GM23248 (cell line): ENCODE results near the gene ERN2. TPM values are rescaled to one million over a fixed set of nuclear protein-coding genes. Genes with fewer than 3 reads are reported as not detected.

ENCODE experiments used
- DNase-seq: peaks from one replicate; pipeline ENCODE4 v3.0.0-alpha.2; 2015
- H2AFZ ChIP-seq: fragments of 200-600 bp; sonication (generic); 2 replicates; pipeline ENCODE4 v1.6.1; 2016; ENCODE audit warnings: antibody characterized with exemption
- H3F3A ChIP-seq: fragments of 200-600 bp; sonication (generic); 2 replicates; pipeline ENCODE4 v1.6.1; 2016; ENCODE audit warnings: mild to moderate bottlenecking, antibody characterized with exemption, mixed run types; ENCODE audit not compliant: insufficient read depth
- H3K27ac ChIP-seq: fragments of 200-600 bp; sonication (generic); 2 replicates; pipeline ENCODE4 v1.5.1; 2016; ENCODE audit warnings: mild to moderate bottlenecking
- H3K27me3 ChIP-seq: fragments of 200-600 bp; sonication (generic); replicated peaks from 2 replicates; pipeline ENCODE4 v1.6.1; 2016; ENCODE audit warnings: mild to moderate bottlenecking; ENCODE audit not compliant: insufficient read depth
- H3K36me3 ChIP-seq: fragments of 200-600 bp; sonication (generic); 2 replicates; pipeline ENCODE4 v1.6.1; 2016; ENCODE audit warnings: low read depth, mild to moderate bottlenecking
- H3K4me1 ChIP-seq: fragments of 200-600 bp; sonication (generic); 2 replicates; pipeline ENCODE4 v1.6.1; 2016; ENCODE audit warnings: mild to moderate bottlenecking; ENCODE audit not compliant: insufficient read depth
- H3K4me2 ChIP-seq: fragments of 200-600 bp; sonication (generic); one replicate; pipeline ENCODE4 v1.6.1; 2016; ENCODE audit warnings: mild to moderate bottlenecking; ENCODE audit not compliant: unreplicated experiment
- H3K4me3 ChIP-seq: fragments of 200-600 bp; sonication (generic); 2 replicates; pipeline ENCODE4 v1.5.1; 2016; ENCODE audit warnings: mild to moderate bottlenecking
- H3K79me2 ChIP-seq: fragments of 200-600 bp; sonication (generic); 2 replicates; pipeline ENCODE4 v1.6.1; 2016; ENCODE audit warnings: mild to moderate bottlenecking; ENCODE audit not compliant: insufficient read depth
- H3K9ac ChIP-seq: fragments of 200-600 bp; sonication (generic); 2 replicates; pipeline ENCODE4 v1.6.1; 2016; ENCODE audit warnings: mild to moderate bottlenecking
- H3K9me2 ChIP-seq: fragments of 200-600 bp; sonication (generic); 2 replicates; pipeline ENCODE4 v1.6.1; 2016; ENCODE audit warnings: mixed run types, mild to moderate bottlenecking, moderate library complexity; ENCODE audit not compliant: insufficient read depth
- H3K9me3 ChIP-seq: fragments of 200-600 bp; sonication (generic); one replicate; pipeline ENCODE4 v1.6.1; 2017; ENCODE audit warnings: low read depth
- H4K20me1 ChIP-seq: fragments of 200-600 bp; sonication (generic); 2 replicates; pipeline ENCODE4 v1.6.0; 2016; ENCODE audit not compliant: insufficient read depth
- EZH2 ChIP-seq: fragments of 200-600 bp; sonication (generic); IDR thresholded peaks from 2 replicates; pipeline ENCODE4 v1.6.1; 2018; ENCODE audit warnings: antibody characterized with exemption, mild to moderate bottlenecking; ENCODE audit not compliant: insufficient read depth, poor library complexity, severe bottlenecking
- EZH2phosphoT487 ChIP-seq: fragments of 200-600 bp; sonication (generic); IDR thresholded peaks from 2 replicates; pipeline ENCODE4 v1.6.1; 2018; ENCODE audit warnings: antibody characterized with exemption, moderate library complexity, mild to moderate bottlenecking, low read depth; ENCODE audit not compliant: insufficient read depth
- WGBS, 2 experiments: methylation state at CpG; one replicate each; pipeline ENCODE4 v1.1.6; 2015 to 2017; ENCODE audit warnings: low lambda C conversion rate in 2 of 2, low coverage in 1 of 2; ENCODE audit errors: missing lambda C conversion rate in 2 of 2; 5-methylcytosine and 5-hydroxymethylcytosine counted together
- in situ Hi-C: fragments of 300-500 bp; cut with MboI; formaldehyde crosslinking; loops from 2 replicates; pipeline ENCODE4 v1.15.0; 2020
- polyA plus RNA-seq: library from polyadenylated mRNA; unstranded; fragments of >200 nt; fragmentation: Nextera tagmentation; extraction: Ambion mirVana; gene quantifications from 2 replicates; pipeline ENCODE4 v1.2.1, GENCODE V29; 2016
- total RNA-seq: library from RNA; depleted of rRNA; stranded (reverse); fragments of >200 nt; shearing (Covaris generic); gene quantifications from 2 replicates; pipeline ENCODE4 v1.2.3, GENCODE V29; 2014

Gene ERN2
- total and polyA plus RNA-seq, 2 experiments from 2014 or later: not detected

- no peak for TF ChIP-seq EZH2
- no peak for TF ChIP-seq EZH2phosphoT487
- Histone ChIP-seq H3K79me2 (peaks cover 64% of the 10 kb centered on the region), H3K36me3 (peaks cover 18% of the 10 kb centered on the region), H2AFZ (no peak overlapping the region), H3K27ac (no peak overlapping the region), H3K4me3 (no peak overlapping the region), H3K4me1 (peaks cover 18% of the 10 kb centered on the region; the same call in 1 of the 2 replicates), H4K20me1 (no peaks in the 10 kb centered on the region), H3K4me2 (no peak overlapping the region), H3K9me2 (no peaks in the 10 kb centered on the region), H3K9ac (no peak overlapping the region), H3F3A (no peaks in the 10 kb centered on the region; the same call in 1 of the 2 replicates), H3K9me3 (no peaks in the 10 kb centered on the region), H3K27me3 (no peaks in the 10 kb centered on the region)
- peak; percentile 19 for DNase-seq
- 100% methylated on average over 1 of the region's 1 CpG for WGBS, 2 experiments
- in situ Hi-C loops: loop anchor here (25.0 kb wide), 1 partner anchor 830 kb away; no protein-coding TSS in a partner anchor
Measured at GRCh38 chr16:23682181-23682580, 30.8 kb downstream of the ERN2 start.

- Histone ChIP-seq H3K9ac (peak overlapping the region; percentile 82), H3F3A (peaks cover 16% of the 10 kb centered on the region), H3K27me3 (no peaks in the 10 kb centered on the region), H3K9me3 (no peaks in the 10 kb centered on the region), H3K4me1 (peaks cover 25% of the 10 kb centered on the region), H3K4me3 (peak overlapping the region; percentile 78), H3K79me2 (peaks cover 52% of the 10 kb centered on the region), H4K20me1 (no peaks in the 10 kb centered on the region), H3K9me2 (no peaks in the 10 kb centered on the region), H3K4me2 (peak overlapping the region; percentile 80), H3K36me3 (peaks cover 5% of the 10 kb centered on the region; the same call in 1 of the 2 replicates), H2AFZ (no peak overlapping the region), H3K27ac (no peak overlapping the region)
- no peak for TF ChIP-seq EZH2
- TF ChIP-seq EZH2phosphoT487: no peak
- DNase-seq: no peak
- 58 to 74% methylated on average over 5 to 6 of the region's 6 CpGs for WGBS, 2 experiments
- in situ Hi-C loops: loop anchor here (25.0 kb wide), 1 partner anchor 832 kb away; no protein-coding TSS in a partner anchor
Measured at GRCh38 chr16:23679986-23680336, 33.1 kb downstream of the ERN2 start.

GRCh38 chr16:23679274-23679985 is 33.6 kb downstream of the ERN2 start:
- H3K9me2 ChIP-seq: no peaks in the 10 kb centered on the region
- H3K4me3 ChIP-seq: peak overlapping the region; percentile 78
- no peaks in the 10 kb centered on the region for H3K9me3 ChIP-seq
- TF ChIP-seq EZH2phosphoT487: no peak
- no peak for TF ChIP-seq EZH2
- no peak for DNase-seq
- in situ Hi-C loops: loop anchor here (25.0 kb wide), 1 partner anchor 833 kb away; no protein-coding TSS in a partner anchor
- H3K36me3 ChIP-seq: peaks cover 3% of the 10 kb centered on the region; the same call in 1 of the 2 replicates
- WGBS, 2 experiments: 23 to 24% methylated on average over 21 to 24 of the region's 24 CpGs
- H2AFZ ChIP-seq: no peak overlapping the region
- H3F3A ChIP-seq: peaks cover 16% of the 10 kb centered on the region
- peak overlapping the region; percentile 82 for H3K9ac ChIP-seq
- H3K4me1 ChIP-seq: peaks cover 25% of the 10 kb centered on the region
- no peaks in the 10 kb centered on the region for H4K20me1 ChIP-seq
- H3K4me2 ChIP-seq: peak overlapping the region; percentile 80
- H3K27me3 ChIP-seq: no peaks in the 10 kb centered on the region
- H3K79me2 ChIP-seq: peaks cover 50% of the 10 kb centered on the region
- 0 out of 2 replicates have a peak overlapping the region, but pooled peaks have one; percentile 7 for H3K27ac ChIP-seq

GRCh38 chr16:23678430-23679273 is 34.4 kb downstream of the ERN2 start, which contains the start of gene PLK1:
PLK1 (plus strand) TSS chr16:23678889; CDS start chr16:23678933, 44 bp downstream.
- Histone ChIP-seq H3K9me2 (no peaks in the 10 kb centered on the region), H3K4me1 (peaks cover 25% of the 10 kb centered on the region), H3K27me3 (no peaks in the 10 kb centered on the region), H3K4me3 (peak within 1 kb of the TSS; percentile 78), H3F3A (peaks cover 16% of the 10 kb centered on the region), H3K9ac (peak within 1 kb of the TSS; percentile 82), H3K36me3 (no peaks in the 10 kb centered on the region; the same call in 1 of the 2 replicates), H3K27ac (peak within 1 kb of the TSS; percentile 60), H2AFZ (peak within 1 kb of the TSS; percentile 83), H4K20me1 (no peaks in the 10 kb centered on the region), H3K9me3 (no peaks in the 10 kb centered on the region), H3K4me2 (peak within 1 kb of the TSS; percentile 80), H3K79me2 (peaks cover 47% of the 10 kb centered on the region)
- 1% methylated on average over 69 to 75 of the region's 75 CpGs for WGBS, 2 experiments
- in situ Hi-C loops: loop anchor here (25.0 kb wide), 1 partner anchor 834 kb away; no protein-coding TSS in a partner anchor
- TF ChIP-seq EZH2 (no peak), EZH2phosphoT487 (no peak)
- peak; percentile 97 for DNase-seq
